Measurements from ENCODE around the gene PDE7B.

PDE7B gene

GRCh38 chr6:136115941-136116340, 264.4 kb downstream of the PDE7B start:
- H3K27ac ChIP-seq = no peak overlapping the region
- no peak overlapping the region for H2AFZ ChIP-seq (ENCODE audit: low read depth)
- no peaks in the 10 kb centered on the region for H3K36me3 ChIP-seq (ENCODE audit: insufficient read depth)
- H3K9ac ChIP-seq = no peak overlapping the region
- H3K4me1 ChIP-seq (ENCODE audit: low read depth, poor library complexity, severe bottlenecking) = no peaks in the 10 kb centered on the region
- no peaks in the 10 kb centered on the region for H4K20me1 ChIP-seq (ENCODE audit: insufficient read depth)
- H3K79me2 ChIP-seq (ENCODE audit: insufficient read depth, low read depth) = no peaks in the 10 kb centered on the region
- TF ChIP-seq CTCF (conservative IDR thresholded peaks at IDR 0.05; ENCODE audit: low read depth, low read length) = no peak
- H3K4me2 ChIP-seq = no peak overlapping the region
- H3K27me3 ChIP-seq (ENCODE audit: insufficient read depth, low read depth) = no peaks in the 10 kb centered on the region
- H3K4me3 ChIP-seq (IDR thresholded peaks at IDR 0.05; ENCODE audit: insufficient read depth, low read depth, low read length) = no peak overlapping the region

GRCh38 chr6:136117081-136117480, 265.6 kb downstream of the PDE7B start:
- H3K4me3 ChIP-seq (IDR thresholded peaks at IDR 0.05; ENCODE audit: insufficient read depth, low read depth, low read length) = no peak overlapping the region
- H2AFZ ChIP-seq (ENCODE audit: low read depth) = no peak overlapping the region
- H3K36me3 ChIP-seq (ENCODE audit: insufficient read depth) = no peaks in the 10 kb centered on the region
- no peak overlapping the region for H3K27ac ChIP-seq
- no peaks in the 10 kb centered on the region for H3K79me2 ChIP-seq (ENCODE audit: insufficient read depth, low read depth)
- H3K9ac ChIP-seq = no peak overlapping the region
- no peaks in the 10 kb centered on the region for H3K27me3 ChIP-seq (ENCODE audit: insufficient read depth, low read depth)
- no peaks in the 10 kb centered on the region for H3K4me1 ChIP-seq (ENCODE audit: low read depth, poor library complexity, severe bottlenecking)
- no peak for TF ChIP-seq CTCF (conservative IDR thresholded peaks at IDR 0.05; ENCODE audit: low read depth, low read length)
- H3K4me2 ChIP-seq = no peak overlapping the region
- H4K20me1 ChIP-seq (ENCODE audit: insufficient read depth) = no peaks in the 10 kb centered on the region

GRCh38 chr6:136118787-136119186, 267.3 kb downstream of the PDE7B start:
- H3K27me3 ChIP-seq (ENCODE audit: insufficient read depth, low read depth) = no peaks in the 10 kb centered on the region
- no peak overlapping the region for H3K4me2 ChIP-seq
- no peak overlapping the region for H3K4me3 ChIP-seq (IDR thresholded peaks at IDR 0.05; ENCODE audit: insufficient read depth, low read depth, low read length)
- no peaks in the 10 kb centered on the region for H3K4me1 ChIP-seq (ENCODE audit: low read depth, poor library complexity, severe bottlenecking)
- H2AFZ ChIP-seq (ENCODE audit: low read depth) = no peak overlapping the region
- H3K27ac ChIP-seq = no peak overlapping the region
- no peaks in the 10 kb centered on the region for H3K79me2 ChIP-seq (ENCODE audit: insufficient read depth, low read depth)
- H3K36me3 ChIP-seq (ENCODE audit: insufficient read depth) = no peaks in the 10 kb centered on the region
- no peaks in the 10 kb centered on the region for H4K20me1 ChIP-seq (ENCODE audit: insufficient read depth)
- TF ChIP-seq CTCF (conservative IDR thresholded peaks at IDR 0.05; ENCODE audit: low read depth, low read length) = no peak
- no peak overlapping the region for H3K9ac ChIP-seq

- no peak overlapping the region for H3K4me2 ChIP-seq
Measured at GRCh38 chr6:136123468-136123867, 272.0 kb downstream of the PDE7B start.

More at GRCh38 chr6:136123468-136123867, 272.0 kb downstream of the PDE7B start:
- Histone ChIP-seq H4K20me1 (ENCODE audit: insufficient read depth) (no peaks in the 10 kb centered on the region), H3K27ac (no peak overlapping the region), H3K36me3 (ENCODE audit: insufficient read depth) (no peaks in the 10 kb centered on the region), H3K4me3 (IDR thresholded peaks at IDR 0.05; ENCODE audit: insufficient read depth, low read depth, low read length) (no peak overlapping the region), H3K9ac (no peak overlapping the region), H3K27me3 (ENCODE audit: insufficient read depth, low read depth) (no peaks in the 10 kb centered on the region), H3K79me2 (ENCODE audit: insufficient read depth, low read depth) (no peaks in the 10 kb centered on the region), H2AFZ (ENCODE audit: low read depth) (no peak overlapping the region), H3K4me1 (ENCODE audit: low read depth, poor library complexity, severe bottlenecking) (no peaks in the 10 kb centered on the region)
- no peak for TF ChIP-seq CTCF (conservative IDR thresholded peaks at IDR 0.05; ENCODE audit: low read depth, low read length)
